Central memory CD8-positive, alpha-beta T cell (primary cell): ENCODE data around the gene MMS22L.
"Not testable (repeated sequence)": the region's sequence is repeated elsewhere in the genome, so short reads cannot be mapped to it uniquely, and the experiment has no call there.

Source experiments
- ATAC-seq: fragments of 150-1000 bp; cut with Tn5 transposase; replicated peaks from 2 replicates; pipeline ENCODE4 v1.10.0; 2022; ENCODE audit warnings: mild to moderate bottlenecking, moderate FRiP score, moderate number of reproducible peaks; ENCODE audit not compliant: poor library complexity, severe bottlenecking; ENCODE audit errors: extremely low read depth
- DNase-seq, 2 donors: peaks; one replicate each; pipeline ENCODE4 v3.0.0; 2021; ENCODE audit warnings: low spot score in 2 of 2
- H3K27ac Mint-ChIP-seq: one replicate; pipeline ENCODE4 v1.8.0; 2022; ENCODE audit warnings: low read depth, mild to moderate bottlenecking, moderate library complexity, mixed read lengths
- H3K27me3 Mint-ChIP-seq: one replicate; pipeline ENCODE4 v1.8.0; 2022; ENCODE audit warnings: mixed read lengths
- H3K36me3 Mint-ChIP-seq: one replicate; pipeline ENCODE4 v1.8.0; 2022; ENCODE audit warnings: mild to moderate bottlenecking, moderate library complexity, mixed read lengths; ENCODE audit not compliant: insufficient read depth
- H3K4me1 Mint-ChIP-seq: one replicate; pipeline ENCODE4 v1.8.0; 2022; ENCODE audit warnings: mixed read lengths
- H3K4me3 Mint-ChIP-seq: one replicate; pipeline ENCODE4 v1.8.0; 2022; ENCODE audit warnings: mild to moderate bottlenecking, moderate library complexity, mixed read lengths
- H3K9me3 Mint-ChIP-seq: one replicate; pipeline ENCODE4 v1.8.0; 2022; ENCODE audit warnings: mixed read lengths

MMS22L gene

DNA sequence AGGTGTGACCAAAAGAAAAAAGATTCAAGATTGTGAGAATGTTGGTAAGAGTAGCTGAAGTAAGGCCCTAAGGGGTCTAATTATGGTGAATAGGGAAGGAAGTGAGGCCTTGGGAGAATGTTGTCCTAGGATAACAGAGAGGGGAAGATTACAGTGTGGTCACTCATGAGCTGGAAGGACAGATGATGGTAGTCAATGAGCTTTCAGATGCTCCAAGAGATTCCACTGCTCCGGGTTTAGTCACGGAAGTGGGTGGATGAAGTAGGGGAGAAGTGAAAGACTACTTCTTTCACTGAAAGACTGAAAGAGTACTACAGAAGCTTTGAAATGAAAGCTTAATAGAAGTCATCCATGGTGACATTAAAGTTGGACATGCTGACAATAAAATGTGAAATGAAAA lies 108.5 kb downstream of the MMS22L start:
- Mint-ChIP-seq H3K27me3 (no peaks in the 10 kb centered on the region), H3K36me3 (peaks cover 10% of the 10 kb centered on the region), H3K9me3 (no peaks in the 10 kb centered on the region), H3K4me1 (no peaks in the 10 kb centered on the region), H3K27ac (no peak overlapping the region), H3K4me3 (no peak overlapping the region)
- DNase-seq (no peak), ATAC-seq (no peak)

GRCh38 chr6:97160280-97160679 lies 122.7 kb downstream of the MMS22L start:
- H3K4me3 Mint-ChIP-seq = no peak overlapping the region
- H3K36me3 Mint-ChIP-seq = peaks cover 15% of the 10 kb centered on the region
- ATAC-seq (no peak), DNase-seq (no peak)
- peaks cover 19% of the 10 kb centered on the region for H3K9me3 Mint-ChIP-seq
- H3K27me3 Mint-ChIP-seq = no peaks in the 10 kb centered on the region
- no peak overlapping the region for H3K27ac Mint-ChIP-seq
- no peaks in the 10 kb centered on the region for H3K4me1 Mint-ChIP-seq

- ATAC-seq, H3K27ac Mint-ChIP-seq, DNase-seq, H3K4me1 Mint-ChIP-seq, H3K36me3 Mint-ChIP-seq, H3K4me3 Mint-ChIP-seq, H3K27me3 Mint-ChIP-seq: not testable (repeated sequence)
- H3K9me3 Mint-ChIP-seq = peaks cover 19% of the 10 kb centered on the region
These were observed 127.6 kb downstream of the MMS22L start for GRCh38 chr6:97155447-97155846.

DNA sequence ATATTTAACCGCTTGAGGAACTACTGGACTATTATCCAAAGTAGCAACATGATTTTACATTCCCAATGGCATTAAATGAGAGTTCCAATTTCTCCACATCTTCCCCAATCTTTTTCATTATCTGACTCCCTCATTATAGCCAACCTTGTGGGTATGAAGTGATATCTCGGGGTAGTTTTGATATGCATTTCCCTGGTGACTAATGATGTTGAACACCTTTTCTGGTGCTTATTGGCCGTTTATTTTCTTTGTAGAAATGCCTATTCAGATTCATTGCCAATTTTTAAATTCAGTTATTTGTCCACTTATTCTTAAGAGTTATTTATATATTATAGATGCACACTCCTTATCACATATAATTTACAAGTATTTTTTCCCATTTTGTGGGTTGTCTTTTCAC lies 129.0 kb downstream of the MMS22L start:
- Mint-ChIP-seq H3K36me3 (peaks cover 2% of the 10 kb centered on the region), H3K9me3 (peaks cover 19% of the 10 kb centered on the region), H3K27ac (no peak overlapping the region)

DNA sequence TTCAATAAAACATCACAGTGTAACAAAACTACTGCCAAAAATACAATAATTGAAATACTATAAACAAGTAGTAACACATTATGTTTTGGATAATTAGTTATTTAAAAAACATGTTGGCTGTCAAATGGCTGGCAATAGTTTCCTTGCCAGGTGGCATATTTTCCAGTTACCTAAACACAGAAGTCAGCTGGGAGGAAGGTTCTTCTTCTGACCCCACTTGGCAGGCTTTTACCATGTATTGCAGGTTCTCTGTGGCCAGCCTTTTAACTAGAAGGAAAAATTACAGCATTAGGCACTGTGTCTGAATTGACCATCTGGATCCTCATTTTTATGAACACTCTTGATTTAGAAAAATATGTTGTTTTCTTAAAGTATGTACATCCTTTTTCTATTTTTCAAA lies 131.4 kb downstream of the MMS22L start:
- Mint-ChIP-seq H3K9me3 (peaks cover 5% of the 10 kb centered on the region), H3K36me3 (peaks cover 2% of the 10 kb centered on the region), H3K4me3 (no peak overlapping the region), H3K4me1 (no peaks in the 10 kb centered on the region), H3K27ac (no peak overlapping the region), H3K27me3 (no peaks in the 10 kb centered on the region)
- ATAC-seq = no peak
- DNase-seq = no peak

More for the DNA sequence above, 129.0 kb downstream of the MMS22L start:
- no peaks in the 10 kb centered on the region for H3K27me3 Mint-ChIP-seq
- no peak overlapping the region for H3K4me3 Mint-ChIP-seq
- DNase-seq (no peak), ATAC-seq (no peak)
- H3K4me1 Mint-ChIP-seq = no peaks in the 10 kb centered on the region

DNA sequence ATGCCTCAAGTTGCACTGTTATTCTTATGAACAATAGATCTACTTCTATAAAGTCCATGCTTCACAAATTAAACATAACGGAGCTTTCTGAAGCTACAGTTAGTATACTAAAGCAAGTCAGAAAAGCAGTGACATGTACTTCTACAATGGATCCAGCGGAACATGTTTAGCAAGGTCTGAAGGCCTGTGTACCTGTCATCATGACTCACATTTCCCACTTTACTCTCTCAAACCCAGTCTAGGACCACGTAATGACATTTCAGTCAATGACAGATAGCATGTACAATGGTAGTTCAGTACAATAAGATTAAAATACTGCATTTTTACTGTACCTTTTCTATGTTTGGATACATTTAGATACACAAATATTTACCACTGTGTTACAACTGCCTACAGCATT lies 132.1 kb downstream of the MMS22L start:
- Mint-ChIP-seq H3K4me1 (no peaks in the 10 kb centered on the region), H3K36me3 (peaks cover 2% of the 10 kb centered on the region), H3K27ac (no peak overlapping the region), H3K27me3 (no peaks in the 10 kb centered on the region), H3K9me3 (peaks cover under 1% of the 10 kb centered on the region), H3K4me3 (no peak overlapping the region)
- DNase-seq (no peak), ATAC-seq (no peak)

- no peaks in the 10 kb centered on the region for H3K27me3 Mint-ChIP-seq
- DNase-seq = no peak
- H3K36me3 Mint-ChIP-seq = peaks cover 4% of the 10 kb centered on the region
These were observed 135.6 kb downstream of the MMS22L start for GRCh38 chr6:97147421-97147820.

GRCh38 chr6:97145691-97146090 lies 137.3 kb downstream of the MMS22L start:
- H3K9me3 Mint-ChIP-seq = no peaks in the 10 kb centered on the region
- ATAC-seq (no peak), DNase-seq (no peak)
- no peaks in the 10 kb centered on the region for H3K27me3 Mint-ChIP-seq
- H3K4me1 Mint-ChIP-seq = no peaks in the 10 kb centered on the region
- no peak overlapping the region for H3K27ac Mint-ChIP-seq
- H3K4me3 Mint-ChIP-seq = no peak overlapping the region
- peaks cover 4% of the 10 kb centered on the region for H3K36me3 Mint-ChIP-seq

More at GRCh38 chr6:97147421-97147820, 135.6 kb downstream of the MMS22L start:
- no peak overlapping the region for H3K4me3 Mint-ChIP-seq
- H3K27ac Mint-ChIP-seq = no peak overlapping the region
- no peak for ATAC-seq
- H3K4me1 Mint-ChIP-seq = no peaks in the 10 kb centered on the region
- H3K9me3 Mint-ChIP-seq = no peaks in the 10 kb centered on the region

DNA sequence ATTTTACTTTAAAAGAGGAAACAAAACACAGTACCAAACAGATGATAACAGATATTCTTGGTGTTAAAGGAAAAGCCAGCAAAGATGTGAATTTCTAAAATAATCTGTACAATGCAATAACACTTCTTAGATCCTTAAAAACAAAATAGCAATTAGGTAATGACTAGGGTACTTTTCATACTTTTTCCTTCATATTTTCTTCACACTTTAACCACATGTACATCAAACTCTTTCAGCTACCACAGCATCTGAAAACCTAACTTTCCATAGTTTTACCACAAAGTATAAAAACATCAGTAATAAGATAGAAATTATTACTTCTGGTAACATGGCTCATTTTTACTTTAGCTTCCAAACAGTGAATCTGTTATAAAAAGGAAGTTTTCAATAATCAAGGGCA lies 141.3 kb downstream of the MMS22L start:
- DNase-seq (no peak), ATAC-seq (no peak)
- no peaks in the 10 kb centered on the region for H3K9me3 Mint-ChIP-seq
- peaks cover 7% of the 10 kb centered on the region for H3K36me3 Mint-ChIP-seq
- no peaks in the 10 kb centered on the region for H3K4me1 Mint-ChIP-seq
- H3K4me3 Mint-ChIP-seq = no peak overlapping the region
- no peaks in the 10 kb centered on the region for H3K27me3 Mint-ChIP-seq
- H3K27ac Mint-ChIP-seq = no peak overlapping the region

- DNase-seq = no peak
- Mint-ChIP-seq H3K4me3 (no peak overlapping the region), H3K27ac (no peak overlapping the region), H3K9me3 (no peaks in the 10 kb centered on the region), H3K4me1 (no peaks in the 10 kb centered on the region), H3K36me3 (peaks cover 4% of the 10 kb centered on the region), H3K27me3 (no peaks in the 10 kb centered on the region)
- ATAC-seq = no peak
These were observed 144.4 kb downstream of the MMS22L start for GRCh38 chr6:97138581-97138980.

DNA sequence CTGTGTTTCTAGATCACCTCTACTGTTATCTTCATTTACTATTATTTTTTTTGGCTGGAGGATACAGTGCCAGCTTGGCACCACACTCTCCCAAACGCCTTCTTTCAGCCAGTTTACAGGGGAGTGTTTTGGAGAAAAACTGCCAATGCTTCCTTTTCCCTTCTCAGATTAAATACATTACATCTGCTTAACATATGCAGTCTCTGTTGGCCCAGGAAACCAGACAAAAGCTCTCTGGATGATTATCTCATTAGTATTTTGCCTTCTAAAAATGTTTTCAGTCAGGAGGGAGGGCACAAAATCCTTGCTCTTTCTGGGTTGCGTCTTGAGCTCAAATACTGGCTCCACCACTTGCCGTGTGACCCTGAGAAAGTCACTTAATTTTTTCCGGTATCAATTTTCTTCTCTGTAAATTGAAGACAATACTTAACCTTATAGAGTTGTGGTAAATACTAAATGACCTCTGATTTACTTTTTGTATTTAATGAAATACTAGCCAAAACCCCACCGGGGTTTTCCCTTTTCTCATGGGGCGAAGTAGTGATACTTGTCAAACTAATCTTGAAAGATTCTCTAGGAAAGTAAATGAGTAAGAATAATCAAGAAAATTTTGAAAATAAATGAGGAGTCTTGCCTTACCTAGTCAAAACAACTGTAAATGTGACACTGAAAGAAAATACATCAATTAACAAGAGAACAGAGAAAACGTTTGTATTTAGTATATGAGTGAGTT lies 146.2 kb downstream of the MMS22L start:
- Mint-ChIP-seq H3K27me3 (no peaks in the 10 kb centered on the region), H3K4me3 (no peak overlapping the region), H3K9me3 (no peaks in the 10 kb centered on the region), H3K4me1 (no peaks in the 10 kb centered on the region), H3K27ac (no peak overlapping the region), H3K36me3 (peaks cover 4% of the 10 kb centered on the region)
- DNase-seq = no peak
- no peak for ATAC-seq

- ATAC-seq = no peak
- H3K4me1 Mint-ChIP-seq = no peaks in the 10 kb centered on the region
- H3K36me3 Mint-ChIP-seq = peaks cover 4% of the 10 kb centered on the region
- H3K9me3 Mint-ChIP-seq = no peaks in the 10 kb centered on the region
- DNase-seq = no peak
- no peaks in the 10 kb centered on the region for H3K27me3 Mint-ChIP-seq
- no peak overlapping the region for H3K27ac Mint-ChIP-seq
- H3K4me3 Mint-ChIP-seq = no peak overlapping the region
These were observed 149.9 kb downstream of the MMS22L start for GRCh38 chr6:97133067-97133466.

DNA sequence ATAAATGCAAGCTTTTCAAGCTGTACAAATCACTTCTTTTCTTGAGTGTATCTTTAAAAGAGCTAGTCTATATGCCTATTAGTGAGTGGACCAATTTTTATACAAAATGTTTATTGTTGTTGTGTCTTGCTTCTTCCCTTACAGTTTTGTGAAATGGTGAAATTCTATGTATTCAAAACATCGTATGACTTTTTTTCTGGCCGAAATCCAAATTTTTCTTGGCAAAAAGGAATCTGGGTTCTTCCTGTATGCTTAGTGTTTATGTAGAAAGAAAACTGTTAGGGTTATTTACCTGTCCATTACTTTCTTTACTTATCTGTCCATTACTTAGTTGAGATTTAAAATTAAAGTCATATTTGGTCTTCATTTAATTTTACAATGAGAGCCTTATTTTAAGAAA lies 153.9 kb downstream of the MMS22L start:
- no peak for DNase-seq
- Mint-ChIP-seq H3K4me1 (no peaks in the 10 kb centered on the region), H3K4me3 (no peak overlapping the region), H3K9me3 (no peaks in the 10 kb centered on the region), H3K27me3 (no peaks in the 10 kb centered on the region), H3K27ac (no peak overlapping the region), H3K36me3 (peaks cover 2% of the 10 kb centered on the region)
- no peak for ATAC-seq
